ENCODE measurements around the gene XRCC4.

Gene XRCC4

GRCh38 chr5:83374547-83374946 lies 297.2 kb downstream of the XRCC4 start:
- Histone ChIP-seq H3K9ac (ENCODE audit: low read length) (no peak overlapping the region), H3K4me3 (ENCODE audit: low read length) (no peak overlapping the region), H3K36me3 (ENCODE audit: control insufficient read depth, insufficient read depth, low read length) (no peaks in the 10 kb centered on the region), H3K27ac (ENCODE audit: low read depth, low read length) (no peak overlapping the region), H3K4me1 (ENCODE audit: control insufficient read depth, insufficient read depth, low read length) (no peaks in the 10 kb centered on the region), H3K27me3 (ENCODE audit: control insufficient read depth, insufficient read depth, low read length) (no peaks in the 10 kb centered on the region)

DNA sequence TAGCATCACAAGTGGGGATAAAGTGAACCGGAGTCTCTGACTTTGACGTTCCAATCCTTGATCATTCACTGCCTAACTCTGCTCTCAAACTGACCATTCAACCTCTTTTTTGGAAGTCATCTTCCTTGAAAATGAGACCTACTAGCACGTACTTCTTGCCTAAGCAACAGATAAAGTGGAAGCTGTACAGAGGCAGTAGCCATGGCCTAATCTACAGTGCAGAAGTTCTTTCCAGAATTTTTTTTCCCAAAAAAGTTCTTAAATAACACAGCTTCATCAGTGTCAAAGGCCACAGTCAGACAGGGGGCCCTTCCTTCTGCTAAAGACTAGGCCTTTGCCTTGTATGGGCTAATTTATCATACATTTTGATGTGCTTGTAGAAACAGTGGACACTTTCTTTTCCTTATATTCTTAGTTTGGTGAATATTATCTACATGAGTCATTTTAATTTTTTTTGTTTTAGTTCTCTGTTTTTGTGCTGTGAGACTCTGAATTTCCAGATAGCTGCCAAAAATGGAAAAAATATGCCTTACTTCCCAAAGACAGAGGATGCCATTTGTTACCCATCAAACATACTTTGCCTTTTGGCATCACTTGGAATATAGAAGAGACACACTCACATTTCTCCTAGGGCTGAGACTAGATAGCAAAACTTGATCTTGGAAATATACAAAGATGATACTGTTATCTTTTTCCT lies 297.9 kb downstream of the XRCC4 start:
- no peaks in the 10 kb centered on the region for H3K4me1 ChIP-seq (ENCODE audit: control insufficient read depth, insufficient read depth, low read length)
- no peaks in the 10 kb centered on the region for H3K27me3 ChIP-seq (ENCODE audit: control insufficient read depth, insufficient read depth, low read length)
- H3K9ac ChIP-seq (ENCODE audit: low read length), result no peak overlapping the region
- no peak overlapping the region for H3K27ac ChIP-seq (ENCODE audit: low read depth, low read length)
- no peak overlapping the region for H3K4me3 ChIP-seq (ENCODE audit: low read length)
- H3K36me3 ChIP-seq (ENCODE audit: control insufficient read depth, insufficient read depth, low read length), result no peaks in the 10 kb centered on the region

GRCh38 chr5:83376461-83376860 lies 299.1 kb downstream of the XRCC4 start:
- Histone ChIP-seq H3K27me3 (ENCODE audit: control insufficient read depth, insufficient read depth, low read length) (no peaks in the 10 kb centered on the region), H3K36me3 (ENCODE audit: control insufficient read depth, insufficient read depth, low read length) (no peaks in the 10 kb centered on the region), H3K4me1 (ENCODE audit: control insufficient read depth, insufficient read depth, low read length) (no peaks in the 10 kb centered on the region), H3K27ac (ENCODE audit: low read depth, low read length) (no peak overlapping the region), H3K4me3 (ENCODE audit: low read length) (no peak overlapping the region), H3K9ac (ENCODE audit: low read length) (no peak overlapping the region)

GRCh38 chr5:83377131-83377865 lies 300.0 kb downstream of the XRCC4 start:
- H3K27ac ChIP-seq (ENCODE audit: low read depth, low read length), result no peak overlapping the region
- H3K27me3 ChIP-seq (ENCODE audit: control insufficient read depth, insufficient read depth, low read length), result no peaks in the 10 kb centered on the region
- H3K4me1 ChIP-seq (ENCODE audit: control insufficient read depth, insufficient read depth, low read length), result no peaks in the 10 kb centered on the region

GRCh38 chr5:83378624-83379289 lies 301.4 kb downstream of the XRCC4 start:
- H3K36me3 ChIP-seq (ENCODE audit: control insufficient read depth, insufficient read depth, low read length), result no peaks in the 10 kb centered on the region
- no peak overlapping the region for H3K9ac ChIP-seq (ENCODE audit: low read length)
- no peak overlapping the region for H3K4me3 ChIP-seq (ENCODE audit: low read length)
- H3K27ac ChIP-seq (ENCODE audit: low read depth, low read length), result no peak overlapping the region
- H3K27me3 ChIP-seq (ENCODE audit: control insufficient read depth, insufficient read depth, low read length), result no peaks in the 10 kb centered on the region
- H3K4me1 ChIP-seq (ENCODE audit: control insufficient read depth, insufficient read depth, low read length), result no peaks in the 10 kb centered on the region

More at GRCh38 chr5:83377131-83377865, 300.0 kb downstream of the XRCC4 start:
- H3K9ac ChIP-seq (ENCODE audit: low read length), result no peak overlapping the region
- H3K4me3 ChIP-seq (ENCODE audit: low read length), result no peak overlapping the region
- no peaks in the 10 kb centered on the region for H3K36me3 ChIP-seq (ENCODE audit: control insufficient read depth, insufficient read depth, low read length)

GRCh38 chr5:83385812-83386211 lies 308.5 kb downstream of the XRCC4 start:
- H3K4me3 ChIP-seq (ENCODE audit: low read length), result no peak overlapping the region
- H3K27ac ChIP-seq (ENCODE audit: low read depth, low read length), result no peak overlapping the region
- H3K4me1 ChIP-seq (ENCODE audit: control insufficient read depth, insufficient read depth, low read length), result no peaks in the 10 kb centered on the region
- H3K36me3 ChIP-seq (ENCODE audit: control insufficient read depth, insufficient read depth, low read length), result no peaks in the 10 kb centered on the region
- H3K9ac ChIP-seq (ENCODE audit: low read length), result no peak overlapping the region
- no peaks in the 10 kb centered on the region for H3K27me3 ChIP-seq (ENCODE audit: control insufficient read depth, insufficient read depth, low read length)

GRCh38 chr5:83387041-83387440 lies 309.7 kb downstream of the XRCC4 start:
- no peak overlapping the region for H3K27ac ChIP-seq (ENCODE audit: low read depth, low read length)
- no peaks in the 10 kb centered on the region for H3K36me3 ChIP-seq (ENCODE audit: control insufficient read depth, insufficient read depth, low read length)
- no peaks in the 10 kb centered on the region for H3K27me3 ChIP-seq (ENCODE audit: control insufficient read depth, insufficient read depth, low read length)
- no peak overlapping the region for H3K9ac ChIP-seq (ENCODE audit: low read length)
- H3K4me1 ChIP-seq (ENCODE audit: control insufficient read depth, insufficient read depth, low read length), result no peaks in the 10 kb centered on the region
- H3K4me3 ChIP-seq (ENCODE audit: low read length), result no peak overlapping the region

DNA sequence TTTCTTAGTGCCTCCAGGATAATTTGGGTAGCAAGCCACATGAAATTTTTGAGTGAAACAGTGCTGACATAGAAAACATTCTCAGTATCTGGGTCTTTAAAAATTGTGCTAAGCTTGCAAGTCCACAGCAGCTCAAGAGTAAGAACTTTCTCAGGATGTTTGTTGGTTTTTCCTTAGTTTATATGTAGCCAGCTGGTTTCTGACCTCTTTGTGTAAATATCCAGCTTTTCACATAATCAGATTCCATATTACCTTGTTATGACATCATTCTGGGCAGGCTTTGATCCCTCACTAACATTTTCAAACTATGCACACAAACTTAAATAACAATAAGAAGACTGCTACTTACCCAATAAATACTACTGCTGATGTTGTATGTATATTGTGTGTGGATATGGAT lies 311.3 kb downstream of the XRCC4 start:
- H3K36me3 ChIP-seq (ENCODE audit: control insufficient read depth, insufficient read depth, low read length), result no peaks in the 10 kb centered on the region
- no peaks in the 10 kb centered on the region for H3K27me3 ChIP-seq (ENCODE audit: control insufficient read depth, insufficient read depth, low read length)
- H3K4me3 ChIP-seq (ENCODE audit: low read length), result no peak overlapping the region
- H3K4me1 ChIP-seq (ENCODE audit: control insufficient read depth, insufficient read depth, low read length), result no peaks in the 10 kb centered on the region
- H3K27ac ChIP-seq (ENCODE audit: low read depth, low read length), result no peak overlapping the region
- no peak overlapping the region for H3K9ac ChIP-seq (ENCODE audit: low read length)

DNA sequence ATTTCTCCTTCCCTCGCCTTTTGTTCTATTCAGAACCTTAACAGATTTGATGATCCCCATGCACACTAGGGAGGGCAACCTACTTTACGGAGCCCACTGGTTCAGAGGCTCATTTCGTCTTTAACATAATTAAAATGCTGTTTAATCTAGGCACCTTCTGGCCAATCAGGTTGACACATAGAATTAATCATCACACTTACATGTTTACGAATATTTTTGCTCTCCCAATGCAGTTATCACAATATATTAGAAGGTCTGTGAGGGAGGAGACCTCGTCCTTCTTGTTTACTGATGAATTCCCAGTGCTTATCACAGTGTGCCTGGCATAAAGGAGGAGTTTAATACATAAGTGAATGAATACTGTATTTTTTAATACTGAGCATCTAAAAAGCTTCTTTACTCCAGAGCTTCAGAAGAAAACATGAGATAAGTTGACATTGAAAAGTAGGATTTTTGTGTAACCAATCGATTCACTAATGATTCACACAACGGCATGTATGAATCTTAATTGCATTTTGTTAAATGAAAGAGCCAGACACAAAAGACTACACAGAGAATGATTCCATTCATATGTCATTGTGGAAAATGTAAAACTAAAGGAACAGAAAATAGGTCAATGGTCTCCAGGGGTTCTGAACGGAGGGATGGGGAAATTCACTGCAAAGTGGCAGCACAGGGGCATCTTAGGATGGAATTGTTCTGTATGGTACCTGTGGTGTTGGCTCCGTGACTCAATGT lies 315.6 kb downstream of the XRCC4 start:
- Histone ChIP-seq H3K4me1 (ENCODE audit: control insufficient read depth, insufficient read depth, low read length) (no peaks in the 10 kb centered on the region), H3K27ac (ENCODE audit: low read depth, low read length) (no peak overlapping the region), H3K36me3 (ENCODE audit: control insufficient read depth, insufficient read depth, low read length) (no peaks in the 10 kb centered on the region), H3K27me3 (ENCODE audit: control insufficient read depth, insufficient read depth, low read length) (no peaks in the 10 kb centered on the region), H3K4me3 (ENCODE audit: low read length) (no peak overlapping the region), H3K9ac (ENCODE audit: low read length) (no peak overlapping the region)

GRCh38 chr5:83393504-83393866 lies 316.1 kb downstream of the XRCC4 start:
- H3K36me3 ChIP-seq (ENCODE audit: control insufficient read depth, insufficient read depth, low read length), result no peaks in the 10 kb centered on the region
- no peak overlapping the region for H3K4me3 ChIP-seq (ENCODE audit: low read length)
- H3K9ac ChIP-seq (ENCODE audit: low read length), result no peak overlapping the region
- H3K4me1 ChIP-seq (ENCODE audit: control insufficient read depth, insufficient read depth, low read length), result no peaks in the 10 kb centered on the region
- H3K27me3 ChIP-seq (ENCODE audit: control insufficient read depth, insufficient read depth, low read length), result no peaks in the 10 kb centered on the region
- no peak overlapping the region for H3K27ac ChIP-seq (ENCODE audit: low read depth, low read length)

- no peaks in the 10 kb centered on the region for H3K4me1 ChIP-seq (ENCODE audit: control insufficient read depth, insufficient read depth, low read length)
- H3K36me3 ChIP-seq (ENCODE audit: control insufficient read depth, insufficient read depth, low read length), result no peaks in the 10 kb centered on the region
- no peaks in the 10 kb centered on the region for H3K27me3 ChIP-seq (ENCODE audit: control insufficient read depth, insufficient read depth, low read length)
- H3K9ac ChIP-seq (ENCODE audit: low read length), result no peak overlapping the region
- H3K4me3 ChIP-seq (ENCODE audit: low read length), result no peak overlapping the region
- no peak overlapping the region for H3K27ac ChIP-seq (ENCODE audit: low read depth, low read length)
These were observed 316.8 kb downstream of the XRCC4 start for GRCh38 chr5:83394190-83394589.

GRCh38 chr5:83396662-83397061 lies 319.3 kb downstream of the XRCC4 start:
- Histone ChIP-seq H3K36me3 (ENCODE audit: control insufficient read depth, insufficient read depth, low read length) (no peaks in the 10 kb centered on the region), H3K27ac (ENCODE audit: low read depth, low read length) (no peak overlapping the region), H3K4me1 (ENCODE audit: control insufficient read depth, insufficient read depth, low read length) (no peaks in the 10 kb centered on the region), H3K9ac (ENCODE audit: low read length) (no peak overlapping the region), H3K4me3 (ENCODE audit: low read length) (no peak overlapping the region), H3K27me3 (ENCODE audit: control insufficient read depth, insufficient read depth, low read length) (no peaks in the 10 kb centered on the region)

Measured in rectal smooth muscle tissue (tissue), 1 donor.